DND-41 (cell line): ENCODE results near the gene ATG101.

Source experiments
- CTCF ChIP-seq: IDR thresholded peaks from 2 replicates; pipeline ENCODE4 v1.5.1; 2012; ENCODE audit warnings: borderline replicate concordance, low read length, moderate library complexity, mild to moderate bottlenecking; ENCODE audit not compliant: poor library complexity, severe bottlenecking; ENCODE audit errors: extremely low read depth
- EZH2 ChIP-seq: IDR thresholded peaks from 3 replicates; pipeline ENCODE4 v1.6.1; 2012; ENCODE audit warnings: borderline replicate concordance, low read depth, mild to moderate bottlenecking, moderate library complexity, low read length, inconsistent platforms; ENCODE audit not compliant: severe bottlenecking

- no peak for TF ChIP-seq CTCF
- TF ChIP-seq EZH2 = no peak
Measured at GRCh38 chr12:52120951-52121823, 51.4 kb downstream of the ATG101 start.
